GM21423 (cell line): ENCODE results near the gene DPH2.

ENCODE experiments used
- ATAC-seq: cut with Tn5 transposase; IDR thresholded peaks from one replicate; pipeline ENCODE4 v1.9.1; 2021; ENCODE audit warnings: mild to moderate bottlenecking, moderate library complexity; ENCODE audit not compliant: unreplicated experiment

The DPH2 gene

DNA sequence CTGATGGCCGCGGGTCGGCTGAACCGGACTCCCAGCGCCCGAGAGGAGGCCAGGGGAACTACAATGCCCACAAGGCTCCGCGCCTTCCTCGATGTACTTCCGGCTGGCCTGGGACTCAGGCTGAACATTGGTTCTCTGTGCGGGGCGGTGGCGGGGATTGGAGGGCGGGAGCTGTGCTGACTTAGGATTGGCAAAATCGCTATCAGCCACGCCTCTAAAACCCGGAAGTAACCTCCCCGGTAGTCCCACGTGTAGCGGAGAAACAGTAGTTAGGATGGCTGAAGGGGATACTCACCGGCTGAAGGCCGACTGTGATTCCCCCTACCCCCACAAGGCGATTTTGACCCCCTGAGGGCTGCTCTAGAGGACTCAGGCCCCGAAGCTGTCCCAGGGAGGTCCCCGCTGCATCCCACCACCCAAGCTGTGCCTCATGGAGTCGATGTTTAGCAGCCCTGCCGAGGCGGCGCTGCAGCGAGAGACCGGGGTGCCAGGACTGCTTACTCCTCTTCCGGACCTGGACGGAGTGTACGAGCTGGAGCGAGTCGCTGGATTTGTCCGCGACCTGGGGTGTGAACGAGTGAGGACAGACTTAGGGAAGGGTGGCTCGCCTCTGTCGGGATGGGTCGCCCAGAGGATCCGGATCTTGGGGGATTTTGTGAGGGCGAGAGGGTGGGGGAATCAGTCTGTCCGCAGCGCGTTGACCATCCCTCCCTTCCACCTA, at the start of gene DPH2:
Gene DPH2 (plus strand): TSS at position 265 of the 721 bp plus-strand sequence. CDS start 166 bp downstream, at position 431.
- ATAC-seq = peak; percentile 80

- ATAC-seq = no peak
Observed at GRCh38 chr1:43921022-43921421, 48.8 kb upstream of the DPH2 start.

GRCh38 chr1:43924516-43924915, 45.3 kb upstream of the DPH2 start:
- ATAC-seq = no peak

DNA sequence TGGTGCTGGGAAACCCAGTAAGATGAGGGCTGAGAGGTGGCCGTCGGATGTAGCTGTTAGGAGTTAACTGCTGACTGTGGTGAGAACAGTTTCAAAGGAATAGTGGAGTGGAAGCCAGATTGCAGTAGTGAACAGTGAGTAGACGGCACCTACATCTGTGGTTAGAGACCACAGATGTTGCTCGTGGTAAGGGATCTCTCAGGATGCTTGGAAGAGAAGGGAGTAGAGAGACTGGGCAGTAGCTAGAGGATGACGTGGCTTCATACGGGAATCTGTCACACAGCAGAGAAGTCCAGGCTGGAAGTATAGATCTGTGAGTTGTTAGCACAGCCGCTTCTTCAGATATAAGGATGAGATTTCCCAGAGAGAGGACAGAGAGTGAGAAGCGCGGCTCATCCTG, 44.0 kb upstream of the DPH2 start:
- ATAC-seq = no peak

- ATAC-seq = no peak
Observed at GRCh38 chr1:43930168-43930948, 39.5 kb upstream of the DPH2 start.

DNA sequence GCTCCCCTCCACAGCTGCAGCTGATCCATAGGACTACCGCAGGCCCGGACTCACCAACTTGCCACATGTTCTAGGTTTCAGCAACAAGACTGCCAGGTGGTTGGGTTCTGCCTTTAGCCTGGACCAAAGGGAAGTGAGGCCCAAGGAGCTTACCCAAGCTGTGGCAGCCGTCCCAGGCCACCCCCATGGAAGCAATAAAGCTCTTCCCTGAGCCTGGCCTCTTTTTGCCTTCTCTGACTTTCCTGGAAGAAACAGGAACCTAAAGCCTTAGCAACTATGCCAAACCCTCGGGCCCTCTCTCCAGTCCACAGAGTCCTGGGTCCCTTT, 38.9 kb upstream of the DPH2 start:
- no peak for ATAC-seq

DNA sequence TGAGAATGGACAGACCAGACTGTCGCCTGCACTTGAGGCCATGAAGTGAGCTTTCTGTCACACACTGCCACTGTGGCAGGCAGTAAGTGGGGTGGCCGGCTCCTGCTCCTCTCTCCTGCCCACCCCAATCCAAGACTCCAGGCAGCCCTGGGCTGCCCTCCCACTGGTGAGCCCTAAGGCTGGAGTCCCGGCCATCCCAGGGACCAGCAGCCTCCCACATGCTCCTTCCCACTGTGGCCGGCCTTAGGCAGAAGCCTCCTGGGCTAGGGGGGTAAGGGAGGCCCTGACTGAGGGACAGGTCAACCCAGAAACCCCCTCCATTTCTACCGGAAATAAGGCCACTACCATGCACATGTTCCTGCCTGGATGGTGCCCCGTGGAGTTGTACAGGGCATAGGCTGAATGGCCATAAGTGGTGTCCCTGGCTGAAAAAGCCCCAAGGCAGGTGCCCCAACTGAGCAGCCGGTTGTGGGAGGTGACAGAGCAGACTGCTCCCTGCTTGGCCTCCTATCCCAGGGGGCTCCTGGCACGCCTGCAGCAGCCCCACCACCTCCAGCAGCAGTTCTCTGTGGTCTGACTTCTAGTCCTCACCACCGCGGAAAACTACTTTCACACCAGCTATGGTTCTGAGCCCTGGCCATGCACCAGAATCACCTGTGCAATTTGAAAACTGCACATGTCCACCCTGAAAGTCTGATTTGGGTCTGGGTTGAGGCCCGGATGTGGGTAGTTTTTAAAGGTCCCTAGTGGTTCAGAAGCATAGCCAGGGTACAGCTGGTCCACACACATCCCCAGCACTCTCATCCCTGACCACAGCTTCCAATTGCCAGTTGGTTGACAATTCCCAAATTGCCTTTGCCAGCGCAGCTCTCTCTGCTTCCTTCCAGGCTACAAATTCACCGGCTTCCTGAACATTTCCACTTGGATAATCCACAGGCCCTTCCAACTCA, 37.8 kb upstream of the DPH2 start:
- ATAC-seq = no peak

DNA sequence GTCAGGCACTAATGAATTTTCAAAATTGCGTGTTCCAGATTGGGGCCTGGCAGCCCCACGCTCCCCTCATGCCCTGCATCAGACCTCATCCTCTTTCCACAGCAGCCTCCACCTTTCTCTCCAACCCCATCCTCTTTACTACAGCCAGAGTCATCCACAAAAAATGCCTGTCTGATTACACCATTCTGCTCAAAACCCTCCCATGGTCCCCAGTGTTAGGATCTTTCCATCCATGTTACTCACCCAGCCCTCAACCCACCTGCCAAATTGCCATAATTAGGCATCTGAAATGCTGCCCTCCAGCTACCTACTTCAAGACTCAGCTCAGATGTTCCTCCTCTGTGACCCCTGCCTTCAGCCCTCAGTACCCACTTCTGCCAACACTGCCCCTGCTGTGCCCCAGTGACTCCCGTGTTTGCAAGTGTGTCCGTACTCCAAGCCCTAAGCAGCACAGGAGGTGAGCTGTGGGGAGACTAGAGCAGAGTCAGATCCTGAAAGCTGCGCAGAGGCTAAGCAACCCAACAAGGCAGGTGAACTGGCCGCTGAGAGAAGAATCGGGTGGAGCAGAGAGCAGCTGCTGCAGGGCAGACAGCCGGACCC, 36.9 kb upstream of the DPH2 start:
- no peak for ATAC-seq

DNA sequence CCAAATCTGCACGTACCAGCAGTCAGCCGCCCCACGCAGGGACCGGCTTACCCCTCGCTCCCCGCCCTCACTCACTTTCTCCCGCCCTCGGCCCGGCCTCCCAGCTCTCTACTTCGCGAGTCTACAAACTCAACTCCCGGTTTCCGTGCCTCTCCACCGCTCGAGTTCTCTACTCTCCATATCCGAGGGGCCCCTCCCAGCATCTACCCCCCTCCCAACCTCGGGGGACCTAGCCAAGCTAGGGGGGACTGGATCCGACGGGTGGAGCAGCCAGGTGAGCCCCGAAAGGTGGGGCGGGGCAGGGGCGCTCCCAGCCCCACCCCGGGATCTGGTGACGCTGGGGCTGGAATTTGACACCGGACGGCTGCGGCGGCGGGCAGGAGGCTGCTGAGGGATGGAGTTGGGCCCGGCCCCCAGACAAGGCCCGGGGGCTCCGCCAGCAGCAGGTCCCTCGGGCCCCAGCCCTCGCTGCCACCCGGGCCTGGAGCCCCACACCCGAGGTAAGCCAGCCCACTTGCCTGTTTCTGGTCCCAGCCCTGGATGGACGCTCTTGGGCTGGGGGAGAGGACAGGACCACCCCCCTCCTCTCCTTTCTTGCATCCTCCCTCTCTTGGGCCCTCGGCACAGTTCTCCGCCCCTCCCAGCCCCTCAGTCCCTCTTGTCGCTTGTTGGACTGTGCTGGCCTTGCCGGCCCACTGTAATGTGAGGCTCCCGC, 36.3 kb upstream of the DPH2 start, which contains the start of gene ARTN:
Gene ARTN (plus strand): TSS at position 416 of the 715 bp plus-strand sequence. CDS start 1,856 bp downstream, outside the sequence.
- ATAC-seq = no peak

DNA sequence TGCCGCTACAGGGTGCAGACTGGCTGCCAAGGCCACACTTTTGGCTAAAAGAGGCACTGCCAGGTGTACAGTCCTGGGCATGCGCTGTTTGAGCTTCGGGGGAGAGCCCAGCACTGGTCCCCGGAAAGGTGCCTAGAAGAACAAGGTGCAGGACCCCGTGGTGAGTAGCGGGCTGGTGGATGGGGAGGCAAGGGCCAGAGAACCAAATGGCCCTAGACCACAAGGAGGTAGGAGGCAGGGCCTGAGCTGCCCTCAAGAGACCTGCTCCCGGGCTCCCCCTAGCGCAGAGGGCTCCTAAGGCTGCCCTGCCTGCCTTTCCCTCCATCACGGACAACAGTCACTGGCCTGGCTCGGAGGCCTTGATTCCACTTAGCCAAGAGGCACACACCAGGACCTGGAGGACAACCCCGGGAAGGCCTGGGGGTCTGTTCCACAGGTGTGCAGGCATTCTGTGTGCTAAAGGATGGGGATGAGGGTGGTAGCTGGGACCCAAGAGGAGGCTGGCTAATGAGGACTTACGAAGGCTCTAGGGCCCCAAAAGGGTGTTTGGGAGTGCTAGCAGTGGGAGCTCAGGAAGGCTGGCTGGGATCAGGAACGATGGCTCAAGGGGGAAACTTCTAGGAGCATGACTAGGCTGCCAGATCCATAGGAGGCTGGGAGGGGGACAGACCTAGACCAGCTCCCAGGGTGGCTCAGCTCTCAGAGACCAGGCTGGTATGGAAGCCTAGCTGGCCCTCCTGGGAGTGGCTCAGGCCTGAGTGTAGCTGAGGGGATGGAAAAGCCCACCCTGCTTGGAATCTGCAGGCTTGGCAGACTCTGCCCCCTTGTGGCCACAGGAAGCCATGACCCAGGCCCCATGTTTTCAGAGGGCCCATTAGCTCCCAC, 35.5 kb upstream of the DPH2 start:
- ATAC-seq = no peak

DNA sequence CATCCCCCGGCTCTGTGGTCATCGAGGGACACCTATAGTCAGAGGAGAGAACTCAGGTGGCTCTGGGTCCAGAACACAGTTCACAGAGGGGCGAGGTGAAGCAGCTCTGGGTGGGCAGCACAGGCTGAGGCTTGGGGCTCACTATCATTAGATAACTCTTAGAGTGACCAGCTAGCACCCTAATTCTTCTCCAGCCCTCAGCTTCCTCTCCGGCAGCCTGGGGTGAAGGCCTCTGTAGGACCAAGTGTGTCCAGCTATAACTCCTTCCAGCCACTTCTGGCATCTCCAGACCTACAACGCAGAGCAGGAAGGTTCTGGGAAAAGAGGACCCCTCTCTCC, 34.9 kb upstream of the DPH2 start:
- no peak for ATAC-seq

GRCh38 chr1:43935711-43936427, 33.9 kb upstream of the DPH2 start:
- ATAC-seq = no peak

DNA sequence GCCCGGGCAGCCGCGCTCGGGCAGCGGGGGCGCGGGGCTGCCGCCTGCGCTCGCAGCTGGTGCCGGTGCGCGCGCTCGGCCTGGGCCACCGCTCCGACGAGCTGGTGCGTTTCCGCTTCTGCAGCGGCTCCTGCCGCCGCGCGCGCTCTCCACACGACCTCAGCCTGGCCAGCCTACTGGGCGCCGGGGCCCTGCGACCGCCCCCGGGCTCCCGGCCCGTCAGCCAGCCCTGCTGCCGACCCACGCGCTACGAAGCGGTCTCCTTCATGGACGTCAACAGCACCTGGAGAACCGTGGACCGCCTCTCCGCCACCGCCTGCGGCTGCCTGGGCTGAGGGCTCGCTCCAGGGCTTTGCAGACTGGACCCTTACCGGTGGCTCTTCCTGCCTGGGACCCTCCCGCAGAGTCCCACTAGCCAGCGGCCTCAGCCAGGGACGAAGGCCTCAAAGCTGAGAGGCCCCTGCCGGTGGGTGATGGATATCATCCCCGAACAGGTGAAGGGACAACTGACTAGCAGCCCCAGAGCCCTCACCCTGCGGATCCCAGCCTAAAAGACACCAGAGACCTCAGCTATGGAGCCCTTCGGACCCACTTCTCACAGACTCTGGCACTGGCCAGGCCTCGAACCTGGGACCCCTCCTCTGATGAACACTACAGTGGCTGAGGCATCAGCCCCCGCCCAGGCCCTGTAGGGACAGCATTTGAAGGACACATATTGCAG, 33.2 kb upstream of the DPH2 start:
- no peak for ATAC-seq

DNA sequence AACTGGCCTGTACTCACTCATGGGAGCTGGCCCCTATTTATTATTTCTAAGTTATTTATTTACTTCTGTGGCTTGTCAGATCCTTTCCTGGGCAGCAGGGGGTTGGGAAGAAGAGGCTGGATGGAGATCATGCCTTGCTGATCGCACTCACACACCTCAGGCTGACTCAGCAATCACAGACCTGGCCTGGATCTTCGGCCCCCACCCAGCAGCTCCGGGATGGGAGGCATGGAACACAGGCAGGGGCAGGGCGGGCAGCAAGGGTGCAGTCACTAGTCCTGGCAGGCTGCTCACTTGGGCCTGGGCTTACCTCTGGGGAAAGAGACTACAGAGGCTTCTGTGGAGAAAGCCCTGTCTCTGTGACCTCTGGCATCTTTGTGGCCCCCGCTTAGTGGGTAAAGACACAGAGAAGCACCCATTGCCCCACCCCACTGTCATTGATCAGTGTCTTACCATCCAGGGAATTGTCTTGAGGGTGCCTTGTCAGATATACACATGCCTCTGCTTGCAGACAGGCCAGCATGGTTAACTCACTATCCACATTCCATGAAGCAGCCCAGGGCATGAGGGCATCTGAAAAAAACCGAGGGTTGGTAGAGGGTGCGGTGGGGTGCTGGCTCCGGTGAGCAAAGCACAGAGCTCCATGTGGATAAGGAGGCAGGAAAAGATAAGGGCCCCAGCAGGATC, 32.5 kb upstream of the DPH2 start:
- ATAC-seq = no peak

DNA sequence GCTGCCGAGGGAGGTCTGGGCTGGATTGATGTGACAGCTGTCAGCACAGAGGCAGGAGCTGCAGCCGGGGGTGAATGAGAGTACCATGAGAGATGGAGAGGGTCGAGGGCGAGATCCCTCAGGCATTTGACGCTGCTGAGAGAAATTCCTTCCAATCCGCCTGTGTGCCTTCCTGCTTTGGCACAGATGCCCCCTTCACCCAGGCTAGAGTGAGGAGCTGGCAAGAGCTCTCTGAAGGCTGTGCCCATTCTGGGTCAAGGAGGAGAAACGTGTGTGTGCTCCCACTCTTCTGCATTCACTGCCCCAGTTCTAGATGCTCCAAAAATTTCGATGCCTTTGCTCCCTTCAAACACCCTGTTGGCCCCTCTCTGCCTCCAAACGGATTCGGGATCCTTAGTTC, 31.4 kb upstream of the DPH2 start:
- ATAC-seq = no peak

DNA sequence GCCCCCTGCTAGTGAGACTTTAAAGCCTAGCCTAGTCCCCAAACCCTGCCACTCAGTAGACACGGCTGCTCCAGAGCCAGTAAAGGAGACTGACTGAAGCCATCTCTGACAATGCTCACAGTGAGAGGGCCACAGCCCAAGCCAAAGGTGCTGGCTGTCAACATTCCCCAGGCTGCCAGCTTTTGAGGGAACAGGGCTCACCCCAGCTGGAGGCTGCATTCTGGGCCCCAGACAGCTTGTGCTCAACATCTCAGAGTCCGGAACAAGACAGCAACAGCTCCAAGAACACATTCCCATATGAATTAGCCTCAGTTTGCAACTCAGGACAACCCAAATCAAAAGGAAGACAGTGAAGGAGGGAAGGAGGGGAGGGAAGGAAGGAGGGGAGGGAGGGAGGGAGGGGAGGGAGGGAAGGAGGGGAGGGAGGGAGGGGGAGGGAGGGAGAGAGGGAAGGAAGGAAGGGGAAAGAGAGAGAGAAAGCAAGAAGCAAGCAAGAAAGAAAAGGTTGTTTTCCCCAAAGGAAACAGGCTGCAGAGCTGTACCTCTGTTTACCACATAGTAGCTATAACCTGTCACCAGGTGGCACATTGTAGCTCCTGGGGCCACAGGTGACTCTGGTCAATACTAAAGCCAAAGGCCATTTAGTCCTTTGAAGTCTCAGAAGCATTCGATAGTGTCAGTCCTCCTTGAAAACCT, 30.8 kb upstream of the DPH2 start:
- no peak for ATAC-seq

DNA sequence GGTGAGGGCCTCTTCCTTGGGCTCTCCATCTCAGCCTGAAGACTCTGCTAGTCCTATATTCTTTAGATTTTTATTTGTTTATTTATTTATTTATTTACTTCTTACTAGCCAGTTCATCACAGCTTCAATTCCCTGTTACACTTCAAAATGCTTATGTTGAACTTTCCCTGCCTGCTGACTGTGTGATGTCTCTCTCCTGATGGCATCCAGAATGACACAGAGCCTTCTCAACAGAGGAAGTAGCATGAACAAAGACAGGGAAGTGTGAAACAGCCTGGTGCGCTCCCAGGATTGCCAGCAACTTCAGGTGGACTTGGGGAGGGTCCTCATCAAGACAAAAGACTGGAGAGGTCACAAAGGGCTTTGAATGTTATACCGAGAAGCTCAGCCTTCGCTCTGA, 27.4 kb upstream of the DPH2 start:
- ATAC-seq = no peak
